Fibroblast of peridontal ligament (primary cell): ENCODE data around the gene AGO4.

Experiments
- DNase-seq: peaks from one replicate; pipeline ENCODE4 v3.0.0-alpha.2; 2010; ENCODE audit errors: extremely low read depth

Gene AGO4

GRCh38 chr1:35894656-35895055, 86.8 kb downstream of the AGO4 start:
- no peak for DNase-seq

DNA sequence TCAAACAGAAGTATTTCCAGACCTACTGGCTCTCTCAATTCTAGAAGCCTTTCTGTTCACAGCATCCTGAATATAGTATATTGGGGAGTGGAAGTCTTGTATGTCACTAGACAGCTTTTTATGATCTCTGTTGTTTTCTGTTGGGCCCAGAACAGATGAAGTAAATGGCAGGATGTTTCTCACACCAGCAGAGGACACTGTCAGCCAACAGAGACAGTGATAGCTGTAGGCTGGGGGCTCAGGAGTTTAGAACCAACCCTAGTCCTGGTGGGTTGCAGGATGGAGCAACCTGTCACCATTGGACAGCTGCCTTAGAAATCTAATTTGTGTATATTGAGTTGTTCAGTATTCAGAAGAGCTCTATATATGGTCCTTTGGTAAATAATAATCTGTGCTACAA, 92.1 kb downstream of the AGO4 start:
- no peak for DNase-seq

GRCh38 chr1:35901235-35901634, 93.4 kb downstream of the AGO4 start:
- no peak for DNase-seq

DNA sequence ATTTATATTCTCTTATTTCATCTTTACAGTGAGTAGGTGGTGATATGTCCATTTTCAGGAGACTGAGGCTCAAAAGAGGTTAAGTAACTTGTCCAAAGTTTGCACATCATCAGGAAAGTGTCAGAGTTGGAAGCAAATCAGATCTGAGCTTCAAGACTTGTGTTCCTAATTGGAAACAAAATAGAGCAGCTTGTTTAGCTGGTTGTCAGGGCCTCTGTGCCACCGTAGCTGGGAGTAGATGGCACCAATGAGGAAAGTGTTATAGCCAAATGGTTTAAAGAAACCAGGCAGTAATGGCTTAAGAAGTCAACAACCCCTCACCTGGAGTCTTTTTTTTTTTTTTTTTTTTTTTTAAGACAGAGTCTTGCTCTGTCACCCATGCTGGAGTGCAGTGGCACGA, 94.9 kb downstream of the AGO4 start:
- DNase-seq, result no peak
